ENCODE data around the gene SDF2L1.
A peak's percentile ranks its signal among the peaks of the same experiment; 100 is the strongest.
"Not testable (repeated sequence)": the region's sequence is repeated elsewhere in the genome, so short reads cannot be mapped to it uniquely, and the experiment has no call there.

SDF2L1 gene

DNA sequence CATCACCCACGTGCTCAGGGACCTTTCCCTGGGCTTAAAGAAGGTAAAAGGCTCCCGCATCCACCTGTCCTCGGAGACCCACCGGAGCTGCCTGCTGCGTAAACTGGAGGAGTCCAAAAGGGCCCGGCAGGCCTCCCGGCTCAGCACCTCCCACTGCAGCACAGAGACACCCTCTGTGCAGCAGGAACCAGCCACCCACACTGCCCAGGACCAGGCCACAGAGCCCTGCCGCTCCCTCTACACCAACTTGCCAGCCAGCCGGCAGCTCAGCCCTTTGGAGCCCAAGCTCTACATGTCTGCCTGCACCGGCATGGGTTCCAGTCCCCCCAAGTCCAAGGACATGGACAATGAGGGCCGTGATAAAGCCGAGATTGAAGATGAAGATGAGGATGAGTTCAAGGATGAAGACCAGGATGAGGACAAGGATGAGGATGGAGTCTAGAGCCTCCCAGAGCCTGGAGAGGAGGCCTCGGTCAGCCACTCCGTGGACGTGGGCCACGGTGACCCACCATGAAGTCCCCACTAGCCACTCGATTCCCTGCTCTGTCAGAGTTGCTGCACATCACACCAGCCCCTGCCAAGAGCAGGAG lies 5.4 kb upstream of the SDF2L1 start:
- no peak for DNase-seq

DNA sequence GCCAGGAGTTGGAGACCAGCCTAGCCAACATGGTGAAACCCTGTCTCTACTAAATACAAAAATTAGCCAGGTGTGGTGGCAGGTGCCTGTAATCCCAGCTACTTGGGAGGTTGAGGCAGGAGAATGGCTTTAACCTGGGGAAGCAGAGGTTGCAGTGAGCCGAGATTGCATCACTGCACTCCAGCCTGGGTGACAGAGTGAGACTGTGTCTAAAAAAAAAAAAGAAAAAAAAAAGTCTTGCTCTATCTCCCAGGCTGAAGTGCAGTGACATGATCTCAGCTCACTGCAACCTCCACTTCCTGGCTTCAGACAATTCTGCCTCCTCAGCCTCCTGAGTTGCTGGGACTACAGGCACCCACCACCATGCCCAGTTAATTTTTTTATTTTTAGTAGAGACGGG lies 4.7 kb upstream of the SDF2L1 start:
- DNase-seq: not testable (repeated sequence)

DNA sequence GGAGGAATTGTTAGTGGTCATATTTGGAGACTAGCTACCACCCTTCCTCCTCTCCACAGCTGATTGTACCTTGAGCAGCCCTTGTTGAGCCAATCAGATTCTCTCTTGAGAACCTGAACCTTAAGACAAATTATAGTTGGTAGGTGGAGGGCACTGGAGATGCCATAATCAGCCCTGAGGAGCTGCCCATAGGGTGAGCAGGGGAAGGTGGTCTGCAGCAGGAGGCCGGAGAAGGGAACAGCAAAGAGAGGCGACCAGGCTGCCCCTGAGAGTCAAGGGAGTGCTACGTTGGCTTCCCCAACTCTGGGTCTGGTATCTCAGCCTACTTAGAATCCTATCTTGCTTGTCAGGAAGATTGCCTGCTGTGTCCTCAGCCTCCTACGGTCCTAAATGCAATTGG lies 2.7 kb upstream of the SDF2L1 start:
- no peak for DNase-seq

DNA sequence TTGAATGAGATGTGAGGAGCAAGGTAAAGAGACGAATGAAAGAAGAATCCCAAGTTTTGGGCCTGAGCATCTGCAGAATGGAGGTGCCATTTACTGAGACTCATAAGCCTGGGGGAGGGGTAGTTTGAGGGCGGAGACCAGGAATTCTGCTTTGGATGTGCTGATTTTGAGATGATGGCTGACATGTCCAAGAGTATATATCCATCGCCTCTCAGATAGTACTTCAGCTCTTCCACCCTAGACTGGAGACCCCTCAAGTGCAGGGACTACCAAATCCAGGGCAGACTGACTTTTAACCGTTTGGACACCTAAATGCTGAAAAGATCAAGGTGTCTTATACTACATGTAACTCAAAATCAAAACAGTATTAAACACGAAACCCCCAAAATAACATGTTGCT lies 1.3 kb upstream of the SDF2L1 start:
- no peak for DNase-seq

DNA sequence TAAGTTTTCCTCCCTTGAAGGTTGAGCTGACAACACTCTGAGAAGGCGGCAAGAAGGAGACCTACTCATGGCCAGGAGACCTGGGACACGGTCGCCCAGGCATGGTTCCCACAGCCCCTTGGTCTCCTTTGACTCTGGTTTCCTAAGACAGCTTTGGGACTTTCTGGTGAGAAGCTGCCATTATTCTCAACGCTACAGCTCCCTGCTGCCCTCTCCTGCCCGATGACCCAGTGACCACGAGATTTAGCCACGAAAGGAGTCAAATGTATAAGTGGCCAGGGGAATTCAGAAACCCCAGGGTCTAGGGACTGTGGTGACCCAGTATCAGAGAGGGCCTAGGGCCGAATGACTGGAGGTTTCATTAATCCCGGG lies 699 bp upstream of the SDF2L1 start:
- peak in 10 of 14 donors; percentile 38 to 68 (median 54) for DNase-seq

DNA sequence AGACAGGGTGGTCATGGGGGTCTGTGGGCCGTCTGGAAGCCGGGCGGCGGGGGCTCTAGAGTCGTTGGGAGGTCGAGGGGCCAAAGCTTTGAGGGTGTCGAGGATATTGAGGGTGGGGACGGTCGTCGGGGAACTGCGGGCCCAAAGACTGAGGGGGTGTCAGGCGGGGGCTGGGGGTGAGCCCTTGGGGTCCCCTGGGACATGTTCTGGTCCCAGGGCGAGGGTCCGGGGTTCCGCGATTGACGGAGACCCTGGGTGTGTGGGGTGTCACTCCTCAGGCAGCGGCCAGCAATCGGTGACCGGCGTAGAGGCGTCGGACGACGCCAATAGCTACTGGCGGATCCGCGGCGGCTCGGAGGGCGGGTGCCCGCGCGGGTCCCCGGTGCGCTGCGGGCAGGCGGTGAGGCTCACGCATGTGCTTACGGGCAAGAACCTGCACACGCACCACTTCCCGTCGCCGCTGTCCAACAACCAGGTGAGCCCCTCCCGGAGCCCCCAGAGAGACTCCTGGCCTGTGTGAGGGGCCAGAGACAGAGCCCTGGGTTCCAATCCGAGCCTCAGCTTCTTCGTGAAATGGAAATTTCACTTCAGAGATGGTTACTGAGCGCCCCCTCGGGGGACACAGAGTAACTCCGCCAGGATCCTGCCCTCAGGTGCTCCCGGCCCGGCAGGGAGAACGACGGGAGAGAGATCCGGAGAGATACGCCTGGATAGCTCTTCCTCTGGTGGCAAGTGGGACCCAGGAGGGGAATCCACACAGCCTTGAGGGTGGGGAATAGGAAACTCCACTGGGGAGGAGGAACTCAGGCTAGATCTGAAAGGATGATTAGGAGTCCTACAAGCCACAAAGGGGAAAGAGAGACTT lies 714 bp downstream of the SDF2L1 start:
- DNase-seq: peak in 3 of 14 donors; percentile 7 to 38 (median 22)

DNA sequence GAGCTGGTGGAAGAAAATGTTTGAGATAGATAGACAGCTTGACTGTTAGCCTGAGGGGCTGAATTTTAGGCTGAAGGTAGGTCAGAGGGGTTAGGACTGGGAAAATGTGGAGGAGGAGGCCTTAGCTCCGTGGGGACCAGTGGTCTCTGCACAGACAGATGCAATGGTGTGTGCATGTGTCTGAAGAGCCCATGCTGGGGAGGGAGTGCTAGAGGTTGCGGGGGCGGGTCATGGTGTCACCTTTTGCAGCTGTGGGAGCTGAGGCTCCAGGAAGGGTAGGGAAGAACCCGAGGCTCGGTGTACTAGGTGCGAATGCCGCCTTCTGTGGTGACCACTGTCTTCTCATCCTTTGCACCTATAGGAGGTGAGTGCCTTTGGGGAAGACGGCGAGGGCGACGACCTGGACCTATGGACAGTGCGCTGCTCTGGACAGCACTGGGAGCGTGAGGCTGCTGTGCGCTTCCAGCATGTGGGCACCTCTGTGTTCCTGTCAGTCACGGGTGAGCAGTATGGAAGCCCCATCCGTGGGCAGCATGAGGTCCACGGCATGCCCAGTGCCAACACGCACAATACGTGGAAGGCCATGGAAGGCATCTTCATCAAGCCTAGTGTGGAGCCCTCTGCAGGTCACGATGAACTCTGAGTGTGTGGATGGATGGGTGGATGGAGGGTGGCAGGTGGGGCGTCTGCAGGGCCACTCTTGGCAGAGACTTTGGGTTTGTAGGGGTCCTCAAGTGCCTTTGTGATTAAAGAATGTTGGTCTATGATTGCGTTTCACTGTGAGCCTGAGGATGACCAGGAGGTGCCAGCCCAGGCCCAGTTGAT lies 1.6 kb downstream of the SDF2L1 start:
- no peak for DNase-seq

DNA sequence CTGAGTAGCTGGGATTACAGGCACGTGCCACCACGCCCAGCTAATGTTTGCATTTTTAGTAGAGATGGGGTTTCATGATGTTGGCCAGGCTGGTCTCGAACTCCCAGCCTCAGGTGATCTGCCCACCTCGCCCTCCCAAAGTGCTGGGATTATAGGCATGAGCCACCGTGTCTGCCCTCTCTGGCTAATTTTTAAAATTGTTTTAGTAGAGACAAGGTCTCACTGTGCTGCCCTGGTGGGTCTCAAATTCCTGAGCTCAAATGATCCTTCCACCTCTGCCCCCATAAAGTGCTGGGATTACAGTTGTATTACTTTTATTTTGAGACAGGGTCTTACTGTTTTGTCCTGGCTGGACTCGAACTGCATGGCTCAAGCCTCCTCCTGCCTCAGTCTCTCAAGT lies 3.4 kb downstream of the SDF2L1 start:
- not testable (repeated sequence) for DNase-seq

DNA sequence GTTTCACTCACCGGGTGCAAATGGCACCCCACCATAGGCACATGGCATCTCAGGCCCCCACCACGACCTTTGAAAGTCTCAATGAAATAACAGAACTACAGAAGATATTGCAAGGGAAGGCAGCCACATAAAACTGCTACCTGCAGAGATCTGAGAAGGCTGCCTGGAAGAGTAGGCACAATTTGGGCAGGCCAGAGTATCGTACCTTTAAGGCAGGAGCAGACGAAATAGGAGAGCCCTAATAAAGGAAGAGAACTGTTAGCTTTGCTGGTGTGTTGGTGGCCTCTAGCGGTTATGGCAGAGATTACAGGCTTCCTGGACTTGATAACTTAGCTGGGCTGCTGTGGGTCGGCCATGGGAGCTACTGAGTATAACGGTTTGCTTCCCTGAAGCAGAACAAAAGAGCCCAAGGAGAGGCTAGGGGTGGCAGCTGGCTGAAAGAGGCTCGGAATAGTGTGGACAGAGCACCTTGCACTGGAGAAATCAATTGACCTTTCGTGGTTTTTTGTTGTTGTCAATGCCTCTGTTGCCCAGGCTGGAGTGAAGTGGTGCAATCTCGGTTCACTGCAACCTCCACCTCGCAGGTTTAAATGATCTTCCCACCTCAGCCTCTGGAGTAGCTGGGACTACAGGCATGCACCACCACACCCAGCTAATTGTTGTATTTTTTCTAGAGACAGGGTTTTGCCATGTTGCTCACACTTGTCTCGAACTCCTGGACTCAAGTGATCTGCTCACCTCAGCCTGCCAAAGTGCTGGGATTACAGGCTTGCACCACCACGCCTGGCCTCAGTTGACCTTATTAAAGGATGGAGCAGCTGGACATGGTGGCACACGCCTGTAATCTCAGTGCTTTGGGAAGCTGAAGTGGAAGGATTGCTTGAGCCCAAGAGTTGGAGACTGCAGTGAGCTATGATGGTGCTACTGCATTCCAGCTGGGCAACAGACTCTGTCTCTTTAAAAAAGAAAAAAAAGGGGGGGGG lies 4.8 kb downstream of the SDF2L1 start:
- DNase-seq: peak in 9 of 14 donors; percentile 11 to 54 (median 29)

DNA sequence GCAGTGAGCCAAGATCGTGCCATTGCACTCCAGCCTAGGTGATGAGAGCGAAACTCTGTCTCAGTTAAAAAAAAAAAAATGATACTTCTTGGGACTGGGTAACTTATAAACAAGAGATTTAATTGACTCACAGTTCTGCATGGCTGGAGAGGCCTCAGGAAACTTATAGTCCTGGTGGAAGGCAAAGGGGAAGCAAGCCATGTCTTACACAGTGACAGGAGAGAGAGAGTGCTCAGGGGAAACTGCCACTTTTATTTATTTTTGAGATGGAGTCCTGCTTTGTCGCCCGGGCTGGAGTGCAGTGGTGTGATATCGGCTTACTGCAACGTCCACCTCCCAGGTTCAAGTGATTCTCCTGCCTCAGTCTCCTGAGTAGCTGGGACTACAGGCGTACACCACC lies 8.2 kb downstream of the SDF2L1 start:
- no peak for DNase-seq

DNA sequence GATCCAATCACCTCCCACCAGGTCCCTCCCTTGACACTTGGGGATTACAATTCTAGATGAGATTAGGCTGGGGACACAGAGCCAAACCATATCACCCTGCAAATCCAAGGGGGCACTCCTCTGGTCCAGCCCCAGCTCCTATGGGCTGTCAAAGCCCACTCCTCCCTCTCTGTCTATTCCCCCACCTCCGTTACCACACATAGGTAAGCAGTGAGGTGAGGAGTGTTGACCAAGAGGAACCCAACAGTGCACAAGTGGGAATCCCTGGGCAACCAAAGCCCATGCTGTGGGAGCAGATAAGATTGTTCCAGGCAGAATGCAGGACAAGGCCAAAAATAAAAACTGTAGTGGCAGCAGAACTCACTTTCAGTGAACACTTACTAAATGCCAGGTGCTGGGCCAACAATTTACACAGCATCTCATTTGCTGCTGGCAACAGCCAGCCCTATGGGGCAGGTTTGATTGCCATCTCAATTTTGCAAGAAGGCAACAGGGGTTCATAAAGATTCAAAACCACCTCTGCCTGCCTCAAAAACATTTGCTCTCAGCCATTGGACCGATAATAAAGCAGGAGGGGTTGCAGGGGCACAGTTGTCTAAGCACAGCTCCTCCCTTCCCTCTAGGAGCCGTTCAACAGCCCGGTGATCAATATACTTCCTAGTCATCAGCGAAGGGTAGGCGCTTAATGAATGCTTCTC lies 8.9 kb downstream of the SDF2L1 start:
- DNase-seq: no peak

DNA sequence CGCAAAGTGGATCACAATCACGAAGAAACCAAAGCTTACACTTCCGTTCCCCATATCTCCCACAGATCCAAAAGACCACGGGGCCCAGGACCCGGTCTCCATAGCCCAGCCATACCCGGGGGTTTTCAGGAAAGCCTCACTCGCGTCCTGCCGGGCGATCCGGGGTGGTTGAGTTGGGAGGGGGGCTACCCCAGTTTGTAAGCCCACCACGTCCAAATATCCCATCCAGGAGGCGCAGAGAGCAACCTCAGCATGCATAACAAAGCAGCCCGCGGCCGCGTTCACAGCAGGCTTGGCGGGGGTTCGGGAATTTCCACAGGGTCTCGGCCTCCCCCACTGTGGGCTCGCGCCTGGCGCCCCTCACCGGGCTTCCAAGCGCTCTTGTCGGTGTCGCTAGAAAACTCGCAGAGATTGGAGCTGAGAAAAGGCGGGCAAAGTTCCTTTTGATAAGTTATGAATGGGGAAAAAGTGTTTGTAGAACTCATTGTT lies 9.5 kb downstream of the SDF2L1 start:
- DNase-seq: no peak

DNA sequence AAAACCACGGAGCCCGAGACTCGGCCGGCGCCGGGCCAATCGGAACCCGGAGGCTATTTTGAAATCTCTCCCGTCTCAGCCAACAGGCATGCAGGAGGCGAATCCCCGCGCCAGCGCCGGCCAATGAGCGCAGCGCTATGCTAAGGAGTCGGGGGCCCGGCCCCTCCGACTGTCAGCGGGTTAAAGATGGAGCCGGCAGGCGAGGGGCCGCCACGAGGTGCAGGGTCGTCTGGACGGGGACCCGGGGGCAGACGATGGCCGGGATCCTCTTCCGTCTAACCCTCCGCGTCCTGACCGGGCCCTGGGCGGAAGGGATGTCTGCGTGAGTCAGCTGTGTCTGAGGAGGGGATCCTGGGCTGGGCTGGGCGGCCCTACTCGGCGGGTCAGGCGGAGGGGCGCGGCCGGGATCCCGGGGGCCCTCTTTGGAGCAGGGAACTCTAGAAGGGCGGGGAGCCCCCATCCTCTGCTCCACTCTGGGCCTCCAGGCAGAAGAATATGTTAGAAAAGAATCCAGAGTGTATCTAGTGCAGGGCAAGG lies 10.0 kb downstream of the SDF2L1 start:
- peak in 13 of 14 donors; percentile 18 to 83 (median 63) for DNase-seq

DNA sequence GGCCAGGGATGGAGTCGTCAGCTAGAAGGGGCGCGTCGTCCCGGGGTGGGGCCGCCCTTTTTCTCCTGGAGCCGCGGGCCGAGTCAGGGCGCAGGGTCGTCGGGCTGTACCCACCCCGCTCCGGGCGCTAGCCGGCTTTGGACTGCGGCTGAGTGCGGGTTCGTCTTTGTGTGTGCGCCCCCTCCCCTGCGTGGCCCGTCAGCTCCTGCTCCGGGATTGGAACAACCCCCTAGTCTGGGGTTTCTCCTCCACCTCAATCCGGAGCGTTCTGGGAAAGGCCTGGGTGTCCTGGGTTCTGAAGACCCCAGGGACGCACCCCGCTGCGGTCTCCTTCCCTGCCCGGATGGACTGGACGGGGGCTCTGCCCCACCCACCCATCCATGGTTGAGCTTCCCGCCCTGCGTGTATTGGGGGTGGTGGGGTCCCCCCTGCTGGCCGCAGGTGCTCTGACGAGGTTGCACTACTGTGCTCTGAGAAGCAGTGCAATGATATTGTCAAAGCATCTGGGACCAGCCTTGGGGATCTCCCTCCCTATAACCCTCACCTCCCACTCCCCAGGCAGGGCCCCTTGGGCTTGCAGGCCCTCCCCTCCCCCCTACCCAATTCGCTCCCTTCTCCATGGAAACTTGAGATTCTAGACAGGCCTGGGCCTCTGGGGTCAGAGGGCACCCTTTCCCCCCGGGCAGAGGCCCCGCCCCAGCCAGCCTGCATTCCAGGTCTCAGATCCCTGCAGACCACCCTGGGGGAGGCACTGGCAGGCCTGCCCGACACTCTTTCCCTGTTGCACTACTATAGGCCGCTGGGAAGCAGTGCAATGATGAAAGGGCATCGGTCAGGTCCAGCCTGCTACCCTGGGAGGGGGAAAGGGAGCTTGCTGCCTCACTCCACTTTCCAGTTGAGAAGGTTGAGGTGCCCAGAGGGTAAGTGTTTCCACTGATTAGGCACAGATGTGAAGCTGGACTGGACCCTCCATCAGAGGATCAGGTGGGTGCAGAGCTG lies 10.7 kb downstream of the SDF2L1 start:
- no peak for DNase-seq

DNA sequence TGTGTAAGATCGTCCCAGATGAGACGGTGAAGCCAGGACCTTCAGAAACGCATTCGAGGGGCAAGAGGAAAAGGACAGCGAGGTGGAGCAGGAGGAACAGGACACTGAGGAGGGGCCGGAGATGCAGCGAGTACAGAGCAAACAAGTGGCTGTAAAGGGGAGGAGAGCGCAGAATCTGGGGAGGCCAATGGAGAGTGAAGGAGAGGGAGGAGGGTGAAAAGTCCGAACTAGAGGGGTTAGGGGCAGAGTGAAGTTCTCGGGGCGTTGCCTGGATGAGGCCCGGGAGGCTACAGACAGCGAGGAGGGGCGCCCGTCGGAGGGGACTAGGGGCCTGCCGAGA lies 14.9 kb downstream of the SDF2L1 start:
- no peak for DNase-seq

DNA sequence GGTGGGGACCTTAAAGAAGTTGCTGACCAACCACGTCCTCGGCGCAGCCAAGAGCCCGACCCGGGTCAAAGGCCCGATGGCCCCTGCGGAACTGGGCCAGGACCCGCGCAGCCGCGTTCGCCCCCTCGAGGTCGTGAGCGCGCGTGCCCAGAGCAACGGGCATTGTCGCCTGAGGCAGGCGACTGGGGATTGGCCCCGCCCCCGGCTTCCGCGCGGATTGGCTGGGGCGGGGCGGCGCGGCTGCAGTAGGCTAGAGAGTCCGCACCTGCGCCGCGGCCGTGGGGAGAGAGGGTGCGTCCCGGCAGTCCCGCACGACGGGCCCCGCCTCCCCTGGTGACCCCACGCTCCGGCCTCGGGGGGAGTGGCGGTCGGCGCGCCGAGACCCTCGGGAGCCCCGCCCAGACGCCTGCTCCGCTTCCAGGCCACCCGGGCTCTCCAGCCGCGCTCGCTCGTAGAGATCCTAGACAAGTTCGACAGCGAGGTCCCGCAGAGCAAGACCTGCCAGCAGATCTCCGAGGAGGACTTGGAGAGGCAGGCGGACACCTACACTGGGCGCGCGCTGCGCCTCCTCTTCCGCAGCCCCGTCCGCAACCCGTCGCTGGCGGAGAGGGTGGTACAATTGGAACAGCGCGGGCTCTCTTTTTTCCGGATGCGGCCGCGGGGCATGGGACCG lies 15.4 kb downstream of the SDF2L1 start:
- DNase-seq: peak in 4 of 14 donors; percentile 4 to 45 (median 18)

DNA sequence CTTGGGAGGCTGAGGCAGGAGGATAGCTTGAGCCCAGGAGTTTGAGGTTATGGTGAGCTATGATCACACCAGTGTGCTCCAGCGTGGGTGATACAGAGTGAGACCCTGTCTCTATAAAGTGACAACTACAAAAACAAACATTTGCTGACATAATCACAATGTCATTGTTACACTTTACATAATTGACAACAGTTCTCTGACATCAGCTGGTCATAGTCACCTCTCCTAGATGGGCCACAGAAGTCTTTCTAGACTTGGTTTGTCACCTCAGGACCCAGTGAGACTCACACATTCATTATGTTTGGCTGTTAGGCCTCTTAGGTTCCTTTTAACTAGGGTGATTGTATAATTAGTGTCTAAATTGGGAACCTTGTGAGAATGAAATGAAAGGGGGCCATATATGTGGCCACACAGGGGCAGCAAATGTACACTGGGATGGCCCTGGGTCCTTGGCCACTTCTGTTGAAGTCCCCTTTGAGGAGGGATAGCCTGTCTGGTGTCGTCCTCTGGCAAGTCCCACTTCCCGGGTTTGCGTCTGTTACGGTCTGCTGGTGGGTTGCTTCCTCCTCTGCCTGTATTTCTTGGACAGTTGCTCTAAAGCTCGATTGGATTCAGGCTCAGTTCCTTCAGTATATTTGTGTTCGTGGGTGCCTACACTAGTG lies 17.9 kb downstream of the SDF2L1 start:
- no peak for DNase-seq

DNA sequence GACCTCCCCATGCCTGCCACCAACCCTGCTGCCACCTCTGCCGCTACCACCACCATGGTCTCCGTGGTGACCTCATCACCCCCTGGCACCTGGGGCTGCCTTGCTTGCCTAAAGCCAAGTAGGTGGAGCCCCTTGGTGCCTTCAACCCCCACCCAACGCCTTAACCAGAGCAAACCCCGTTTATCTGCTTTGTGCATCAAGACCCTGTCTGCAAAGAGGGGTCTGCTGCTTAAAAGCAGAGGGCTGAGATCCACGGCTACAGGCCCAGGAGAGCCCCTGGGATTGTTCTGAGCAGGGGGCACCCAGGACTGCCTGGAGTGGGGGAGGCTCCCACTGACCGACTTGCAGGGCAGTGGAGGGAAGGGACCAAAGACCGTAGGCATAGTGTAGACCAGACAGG lies 18.8 kb downstream of the SDF2L1 start:
- DNase-seq: no peak

DNA sequence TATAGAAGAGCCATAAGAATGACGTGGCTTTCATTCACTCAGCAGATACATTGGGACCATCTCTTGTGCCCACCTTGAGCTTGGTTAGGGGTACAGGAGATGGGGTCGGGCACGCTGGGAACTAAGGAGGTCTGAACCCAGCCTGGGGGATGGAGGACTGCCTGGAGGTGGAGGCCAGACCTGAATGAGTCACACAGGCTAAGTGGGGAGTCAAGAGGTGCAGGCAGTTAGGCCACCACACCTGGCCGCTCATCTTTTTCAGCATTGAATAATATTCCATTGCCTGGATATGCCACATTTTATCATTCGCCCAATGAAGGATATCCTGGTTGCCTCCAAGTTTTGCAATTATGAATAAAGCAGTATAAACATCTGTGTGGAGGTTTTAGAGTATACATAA lies 19.9 kb downstream of the SDF2L1 start:
- DNase-seq: no peak
